NCI-H2227 (cell line): ENCODE results near the gene VAC14.

Experiments
- DNase-seq: peaks from one replicate; lab custom pipeline; 2025; ENCODE audit not compliant: unreplicated experiment; lab: John Stamatoyannopoulos, UW

Gene VAC14

GRCh38 chr16:70664325-70665112 is 136.4 kb downstream of the VAC14 start:
- DNase-seq = no peak

GRCh38 chr16:70663524-70664324 is 137.2 kb downstream of the VAC14 start:
- DNase-seq = no peak

GRCh38 chr16:70662991-70663523 is 137.9 kb downstream of the VAC14 start:
- no peak for DNase-seq

GRCh38 chr16:70661918-70662641 is 138.9 kb downstream of the VAC14 start:
- no peak for DNase-seq

GRCh38 chr16:70661534-70661917 is 139.4 kb downstream of the VAC14 start:
- no peak for DNase-seq

GRCh38 chr16:70660672-70661350 is 140.1 kb downstream of the VAC14 start:
- no peak for DNase-seq

GRCh38 chr16:70659953-70660671 is 140.8 kb downstream of the VAC14 start:
- no peak for DNase-seq

GRCh38 chr16:70659546-70659945 is 141.4 kb downstream of the VAC14 start:
- no peak for DNase-seq

- no peak for DNase-seq
Measured at GRCh38 chr16:70658921-70659320, 142.0 kb downstream of the VAC14 start.

- DNase-seq = no peak
Measured at GRCh38 chr16:70657956-70658355, 143.0 kb downstream of the VAC14 start.

GRCh38 chr16:70656712-70657263 is 144.2 kb downstream of the VAC14 start:
- DNase-seq = no peak

GRCh38 chr16:70656065-70656711 is 144.8 kb downstream of the VAC14 start:
- DNase-seq = no peak

GRCh38 chr16:70653809-70654771 is 146.9 kb downstream of the VAC14 start:
- DNase-seq = peak; percentile 79

- DNase-seq = no peak
Measured at GRCh38 chr16:70653406-70653805, 147.6 kb downstream of the VAC14 start.

- DNase-seq = no peak
Measured at GRCh38 chr16:70652322-70652721, 148.6 kb downstream of the VAC14 start.

- DNase-seq = no peak
Measured at GRCh38 chr16:70651524-70651923, 149.4 kb downstream of the VAC14 start.

- DNase-seq = no peak
Measured at GRCh38 chr16:70650216-70650615, 150.7 kb downstream of the VAC14 start.

GRCh38 chr16:70649300-70649699 is 151.7 kb downstream of the VAC14 start:
- no peak for DNase-seq
